Skeletal muscle tissue (tissue), 4 donors: ENCODE results near the gene PRDM11. TPM values are rescaled to one million over a fixed set of nuclear protein-coding genes. Genes with fewer than 3 reads are reported as not detected.
A peak's percentile ranks its signal among the peaks of the same experiment; 100 is the strongest.

Experiments used
- H3K27ac ChIP-seq: one replicate; pipeline ENCODE4 v1.7.0; 2013; ENCODE audit warnings: mild to moderate bottlenecking, low read depth, low read length, inconsistent platforms
- H3K27me3 ChIP-seq, 3 donors: one replicate each; pipeline ENCODE4 v1.7.0; 2013; ENCODE audit warnings: low read length in 3 of 3; ENCODE audit not compliant: control insufficient read depth in 3 of 3, insufficient read depth in 3 of 3
- H3K36me3 ChIP-seq, 3 donors: one replicate each; pipeline ENCODE4 v1.7.0; 2013; ENCODE audit warnings: low read length in 3 of 3; ENCODE audit not compliant: control insufficient read depth in 3 of 3, insufficient read depth in 3 of 3
- H3K4me1 ChIP-seq, 3 donors: one replicate each; pipeline ENCODE4 v1.7.0; 2013; ENCODE audit warnings: low read length in 3 of 3, mild to moderate bottlenecking in 3 of 3; ENCODE audit not compliant: control insufficient read depth in 3 of 3, insufficient read depth in 3 of 3
- H3K4me3 ChIP-seq, 3 donors: one replicate each; pipeline ENCODE4 v1.7.0; 2013; ENCODE audit warnings: low read length in 3 of 3
- H3K9ac ChIP-seq, 3 donors: one replicate each; pipeline ENCODE4 v1.7.0; 2013; ENCODE audit warnings: low read length in 3 of 3, mild to moderate bottlenecking in 3 of 3, moderate library complexity in 2 of 3, low read depth in 1 of 3
- H3K9me3 ChIP-seq, 3 donors: one replicate each; pipeline ENCODE4 v1.7.0; 2013; ENCODE audit warnings: low read length in 3 of 3; ENCODE audit not compliant: control insufficient read depth in 3 of 3
- total RNA-seq: library from RNA; depleted of rRNA; stranded (reverse); fragments of >200 nt; gene quantifications from one replicate; pipeline ENCODE4 v1.2.3, GENCODE V29; 2014
- donor health status: Osteomylitis.

Gene PRDM11
- total RNA-seq, 1 donor from 2014 or later, result 9.4 TPM

- Histone ChIP-seq H3K9ac (no peak overlapping the region), H3K27ac (no peak overlapping the region), H3K4me1 (peaks cover 34 to 42% (median 40%) of the 10 kb centered on the region in 3 donors), H3K4me3 (no peak overlapping the region), H3K9me3 (no peaks in the 10 kb centered on the region), H3K36me3 (peaks cover 0 to 2% (median 0%) of the 10 kb centered on the region in 3 donors), H3K27me3 (no peaks in the 10 kb centered on the region)
Observed at GRCh38 chr11:45156201-45156600, 9.8 kb downstream of the PRDM11 start.

GRCh38 chr11:45156741-45157140 lies 10.3 kb downstream of the PRDM11 start:
- Histone ChIP-seq H3K4me1 (peaks cover 40 to 47% (median 46%) of the 10 kb centered on the region in 3 donors), H3K9ac (no peak overlapping the region), H3K27ac (no peak overlapping the region), H3K27me3 (no peaks in the 10 kb centered on the region), H3K4me3 (no peak overlapping the region), H3K9me3 (no peaks in the 10 kb centered on the region), H3K36me3 (peaks cover 0 to 2% (median 0%) of the 10 kb centered on the region in 3 donors)

- H3K27me3 ChIP-seq, result no peaks in the 10 kb centered on the region
- peaks cover 0 to 2% (median 0%) of the 10 kb centered on the region in 3 donors for H3K36me3 ChIP-seq
- no peak overlapping the region for H3K27ac ChIP-seq
- H3K4me1 ChIP-seq, result peaks cover 47 to 55% (median 54%) of the 10 kb centered on the region in 3 donors
- H3K4me3 ChIP-seq, result no peak overlapping the region
- H3K9me3 ChIP-seq, result no peaks in the 10 kb centered on the region
- peak overlapping the region in 2 of 3 donors; percentile 33 to 71 for H3K9ac ChIP-seq
Observed at GRCh38 chr11:45157247-45158209, 11.1 kb downstream of the PRDM11 start.

DNA sequence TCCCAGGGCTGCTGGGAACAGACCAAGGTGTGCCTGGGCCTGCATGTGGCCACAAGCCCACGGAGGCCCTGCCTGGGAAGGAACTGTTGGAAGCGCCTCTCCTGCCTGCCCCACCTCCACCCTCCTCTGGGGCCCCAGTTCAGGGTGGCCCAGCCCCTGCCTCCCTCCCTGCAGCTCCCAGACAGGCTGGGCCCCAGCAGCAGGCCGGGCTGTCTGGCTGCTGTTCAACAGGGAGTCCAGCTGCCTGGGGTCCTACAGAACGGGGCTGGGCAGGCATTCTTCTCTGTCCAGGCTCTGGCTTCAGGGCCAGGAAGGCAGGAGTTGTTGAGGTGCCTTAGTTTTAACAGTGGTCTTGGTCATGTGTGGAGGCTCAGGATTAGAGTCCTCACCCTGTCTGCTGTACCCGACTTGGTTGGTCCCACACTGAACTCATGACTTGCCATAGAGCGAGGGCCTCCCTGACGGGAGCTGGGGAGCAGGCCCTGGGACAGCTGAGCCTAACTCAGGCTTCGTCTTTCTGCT lies 11.8 kb downstream of the PRDM11 start:
- Histone ChIP-seq H3K4me1 (peaks cover 54 to 63% (median 60%) of the 10 kb centered on the region in 3 donors), H3K9ac (peak overlapping the region in 2 of 3 donors; percentile 40 to 71), H3K27ac (no peak overlapping the region), H3K4me3 (no peak overlapping the region), H3K27me3 (no peaks in the 10 kb centered on the region), H3K36me3 (no peaks in the 10 kb centered on the region), H3K9me3 (no peaks in the 10 kb centered on the region)

GRCh38 chr11:45158891-45159605 lies 12.6 kb downstream of the PRDM11 start:
- Histone ChIP-seq H3K27ac (peak overlapping the region; percentile 47), H3K9ac (peak overlapping the region in 2 of 3 donors; percentile 4 to 71), H3K4me1 (peaks cover 54 to 71% (median 65%) of the 10 kb centered on the region in 3 donors), H3K27me3 (no peaks in the 10 kb centered on the region), H3K9me3 (no peaks in the 10 kb centered on the region), H3K36me3 (no peaks in the 10 kb centered on the region), H3K4me3 (no peak overlapping the region)

GRCh38 chr11:45159781-45160365 lies 13.4 kb downstream of the PRDM11 start:
- H3K9me3 ChIP-seq, result no peaks in the 10 kb centered on the region
- H3K27me3 ChIP-seq, result no peaks in the 10 kb centered on the region
- peaks cover 57 to 74% (median 69%) of the 10 kb centered on the region in 3 donors for H3K4me1 ChIP-seq
- no peak overlapping the region for H3K27ac ChIP-seq
- H3K9ac ChIP-seq, result peak overlapping the region in 1 of 3 donors; percentile 71
- H3K36me3 ChIP-seq, result no peaks in the 10 kb centered on the region
- H3K4me3 ChIP-seq, result no peak overlapping the region

DNA sequence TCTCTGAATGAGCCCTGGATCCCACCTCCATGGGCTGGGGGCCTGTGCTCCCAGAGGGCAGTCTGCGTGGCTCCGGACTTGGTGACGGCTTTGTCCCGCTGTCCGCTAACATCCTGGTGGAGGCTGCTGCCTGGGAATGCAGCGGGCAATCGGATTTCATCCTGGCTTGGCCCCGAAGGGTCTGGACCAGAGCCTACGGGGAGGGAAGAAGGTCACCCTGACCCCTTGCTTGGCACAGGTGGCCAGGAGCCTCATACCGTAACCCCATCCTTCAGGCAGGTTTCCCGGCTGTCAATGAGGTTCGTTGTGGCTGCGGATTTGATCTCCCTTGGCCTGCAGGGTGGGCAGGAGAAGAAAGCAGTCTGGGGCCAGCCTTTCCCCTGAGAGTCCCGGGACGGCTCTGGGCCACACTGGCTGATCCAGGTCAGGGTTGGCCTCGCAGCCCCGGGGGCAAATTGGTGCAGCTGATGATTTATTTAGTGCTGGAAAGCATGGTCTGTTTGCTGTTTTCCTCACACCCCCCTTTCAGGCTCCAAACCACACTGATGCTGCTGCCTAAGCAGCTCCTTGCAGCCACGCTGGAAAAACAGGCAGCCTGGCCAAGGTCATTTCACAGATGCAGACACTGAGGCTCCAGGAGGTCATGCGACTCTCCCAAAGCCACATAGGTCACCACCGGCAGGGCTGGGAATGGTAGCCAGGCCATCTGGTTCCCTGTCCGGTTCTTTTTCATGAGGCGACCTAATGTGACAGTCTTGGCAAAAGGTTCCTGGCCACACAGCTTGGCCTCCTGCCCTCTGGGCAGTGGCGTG lies 15.0 kb downstream of the PRDM11 start:
- H3K4me1 ChIP-seq, result peaks cover 57 to 74% (median 72%) of the 10 kb centered on the region in 3 donors

GRCh38 chr11:45162064-45162375 lies 15.6 kb downstream of the PRDM11 start:
- no peak overlapping the region for H3K27ac ChIP-seq
- no peaks in the 10 kb centered on the region for H3K27me3 ChIP-seq
- peak overlapping the region in 1 of 3 donors; percentile 70 for H3K9ac ChIP-seq
- H3K9me3 ChIP-seq, result no peaks in the 10 kb centered on the region
- no peaks in the 10 kb centered on the region for H3K36me3 ChIP-seq
- H3K4me3 ChIP-seq, result no peak overlapping the region
- peaks cover 57 to 74% (median 72%) of the 10 kb centered on the region in 3 donors for H3K4me1 ChIP-seq

More for the DNA sequence above, 15.0 kb downstream of the PRDM11 start:
- H3K9me3 ChIP-seq, result no peaks in the 10 kb centered on the region
- peak overlapping the region; percentile 13 to 70 (median 14) for H3K9ac ChIP-seq
- peak overlapping the region in 1 of 3 donors; percentile 9 for H3K4me3 ChIP-seq
- no peak overlapping the region for H3K27ac ChIP-seq
- no peaks in the 10 kb centered on the region for H3K27me3 ChIP-seq
- H3K36me3 ChIP-seq, result no peaks in the 10 kb centered on the region
